HepG2 (cell line): Measurements from ENCODE around the gene CLDN5. TPM values are rescaled to one million over a fixed set of nuclear protein-coding genes. Genes with fewer than 3 reads are reported as not detected.

Experiments used
- ATF7-NPFF ChIP-seq: sonication (generic); formaldehyde crosslinking; IDR thresholded peaks from 2 replicates; pipeline ENCODE4 v1.8.1; 2023; ENCODE audit warnings: mild to moderate bottlenecking, low read depth, missing genetic modification reagents, moderate library complexity
- CBX5 ChIP-seq: sonication (generic); formaldehyde crosslinking; IDR thresholded peaks from 2 replicates; pipeline ENCODE4 v1.4.0; 2020; ENCODE audit warnings: missing genetic modification reagents, borderline replicate concordance
- FOXC1 ChIP-seq: sonication (generic); formaldehyde crosslinking; IDR thresholded peaks from 2 replicates; pipeline ENCODE4 v1.8.0; 2022; ENCODE audit warnings: mild to moderate bottlenecking, missing genetic modification reagents, borderline replicate concordance
- HNF4A ChIP-seq: sonication (generic); formaldehyde crosslinking; IDR thresholded peaks from 2 replicates; pipeline ENCODE4 v1.4.0; 2020; ENCODE audit warnings: missing genetic modification reagents
- HNRNPK ChIP-seq: fragments of 200-400 bp; formaldehyde crosslinking; IDR thresholded peaks from 2 replicates; pipeline ENCODE4 v1.6.1; 2018; ENCODE audit warnings: low read length, low read depth, moderate library complexity, mild to moderate bottlenecking; ENCODE audit not compliant: poor library complexity, severe bottlenecking
- ZFP37 ChIP-seq: sonication (generic); formaldehyde crosslinking; IDR thresholded peaks from 2 replicates; pipeline ENCODE4 v1.4.0; 2020; ENCODE audit warnings: missing genetic modification reagents, borderline replicate concordance
- ZFY ChIP-seq: sonication (generic); formaldehyde crosslinking; IDR thresholded peaks from 2 replicates; pipeline ENCODE4 v1.4.0; 2020; ENCODE audit warnings: missing genetic modification reagents
- ZNF253 ChIP-seq: sonication (generic); formaldehyde crosslinking; IDR thresholded peaks from 2 replicates; pipeline ENCODE4 v1.8.0; 2022; ENCODE audit warnings: mild to moderate bottlenecking, missing genetic modification reagents, borderline replicate concordance
- ZNF331 ChIP-seq: sonication (generic); formaldehyde crosslinking; IDR thresholded peaks from 2 replicates; pipeline ENCODE4 v1.4.0; 2020; ENCODE audit warnings: missing genetic modification reagents
- ZNF367 ChIP-seq: sonication (generic); formaldehyde crosslinking; IDR thresholded peaks from 2 replicates; pipeline ENCODE4 v1.4.0; 2020; ENCODE audit warnings: missing genetic modification reagents, borderline replicate concordance
- ZNF501 ChIP-seq: sonication (generic); formaldehyde crosslinking; IDR thresholded peaks from 2 replicates; pipeline ENCODE4 v1.5.1; 2020; ENCODE audit warnings: mild to moderate bottlenecking, moderate library complexity, missing genetic modification reagents
- ZNF616 ChIP-seq: sonication (generic); formaldehyde crosslinking; IDR thresholded peaks from 2 replicates; pipeline ENCODE4 v1.5.0; 2020; ENCODE audit warnings: low read depth, mild to moderate bottlenecking, missing genetic modification reagents
- ZNF678 ChIP-seq: sonication (generic); formaldehyde crosslinking; IDR thresholded peaks from 2 replicates; pipeline ENCODE4 v1.4.0; 2020; ENCODE audit warnings: mild to moderate bottlenecking, missing genetic modification reagents
- polyA plus RNA-seq, 8 experiments: library from polyadenylated mRNA; depleted of rRNA in 3 of 8; stranded (reverse) in 7 of 8; unstranded in 1 of 8; fragments of >200 nt; fragmentation: Illumina TruSeq in 4 of 8; extraction: Trizol in 4 of 8; gene quantifications; 2 replicates each; pipeline versions ENCODE4 v1.2.1 to v1.2.3, GENCODE V29; 2011 to 2016; ENCODE audit warnings: low read depth in 4 of 8, missing spikeins in 1 of 8, mixed read lengths in 1 of 8; ENCODE audit not compliant: insufficient read depth in 1 of 8
- total RNA-seq, 5 experiments: library from RNA; depleted of rRNA; stranded (reverse); fragments of >200 nt; fragmentation: Illumina TruSeq; extraction: Trizol; gene quantifications; 2 replicates each; pipeline ENCODE4 v1.2.3, GENCODE V29; 2016; ENCODE audit warnings: low read depth in 1 of 5
- TF ChIP-seq, protein P1 (sequence below): sonication (generic); formaldehyde crosslinking; IDR thresholded peaks from 2 replicates; pipeline ENCODE4 v1.4.0; 2020; ENCODE audit warnings: missing genetic modification reagents
- TF ChIP-seq, protein P2 (sequence below): IDR thresholded peaks from 2 replicates; pipeline ENCODE4 v1.6.1; 2012; ENCODE audit warnings: inconsistent platforms
- TF ChIP-seq, protein P3 (sequence below): sonication (generic); formaldehyde crosslinking; IDR thresholded peaks from 2 replicates; pipeline ENCODE4 v1.4.0; 2020; ENCODE audit warnings: missing genetic modification reagents, low read depth, mild to moderate bottlenecking, borderline replicate concordance
- TF ChIP-seq, protein P4 (sequence below): sonication (generic); formaldehyde crosslinking; IDR thresholded peaks from 2 replicates; pipeline ENCODE4 v1.4.0; 2020; ENCODE audit warnings: missing genetic modification reagents
- TF ChIP-seq, protein P5 (sequence below): sonication (generic); formaldehyde crosslinking; IDR thresholded peaks from 2 replicates; pipeline ENCODE4 v1.4.0; 2020; ENCODE audit warnings: mild to moderate bottlenecking, missing genetic modification reagents
- TF ChIP-seq, protein P6 (sequence below), 2 experiments: fragments of 450-650 bp in 1 of 2; sonication (generic) in 1 of 2; formaldehyde crosslinking; IDR thresholded peaks; 2 replicates each; pipeline versions ENCODE4 v1.5.0 to v1.8.0; 2020 to 2022; ENCODE audit warnings: mild to moderate bottlenecking in 1 of 2, missing genetic modification reagents in 1 of 2

CLDN5 gene
- total and polyA plus RNA-seq, 2 of the 13 experiments (the other 11 are each of a cell fraction or from before 2014, with no cell fraction given), result not detected

DNA sequence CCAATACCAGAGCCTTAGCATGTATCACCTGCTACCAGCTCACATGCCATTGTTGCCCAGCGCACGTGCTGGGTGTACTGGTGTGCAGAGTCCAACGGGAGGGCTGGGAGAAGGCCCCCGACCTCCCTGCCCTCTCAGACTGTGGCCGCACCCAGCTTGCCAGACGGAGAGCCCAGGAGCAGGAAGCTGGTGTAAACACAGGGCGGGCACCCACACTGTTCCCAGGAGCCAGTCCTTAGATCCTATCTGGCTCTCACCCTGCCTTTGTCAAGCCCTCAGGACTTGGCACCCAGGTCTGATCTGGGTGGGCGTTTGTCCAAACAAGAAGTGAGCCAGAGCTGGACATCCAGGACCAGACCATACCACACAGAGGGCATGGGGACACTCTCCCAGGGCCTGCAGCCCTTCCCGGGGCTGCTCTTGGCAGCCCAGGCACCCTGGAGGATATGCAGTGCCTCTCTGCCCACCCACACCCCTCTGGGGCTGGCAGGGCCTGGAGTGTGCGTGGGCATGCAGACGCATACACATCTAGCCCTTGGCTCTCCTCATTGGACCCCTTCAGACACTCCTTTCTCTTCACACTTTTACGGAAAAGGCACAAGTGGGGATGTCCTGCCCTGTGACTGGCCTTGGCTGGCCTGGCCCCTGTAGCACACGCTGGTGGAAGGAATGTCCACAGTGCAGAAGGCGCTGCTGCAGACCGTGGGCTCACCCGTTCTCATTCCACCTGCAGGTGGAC lies 19.9 kb upstream of the CLDN5 start (continued):
- TF ChIP-seq, protein P1, sequence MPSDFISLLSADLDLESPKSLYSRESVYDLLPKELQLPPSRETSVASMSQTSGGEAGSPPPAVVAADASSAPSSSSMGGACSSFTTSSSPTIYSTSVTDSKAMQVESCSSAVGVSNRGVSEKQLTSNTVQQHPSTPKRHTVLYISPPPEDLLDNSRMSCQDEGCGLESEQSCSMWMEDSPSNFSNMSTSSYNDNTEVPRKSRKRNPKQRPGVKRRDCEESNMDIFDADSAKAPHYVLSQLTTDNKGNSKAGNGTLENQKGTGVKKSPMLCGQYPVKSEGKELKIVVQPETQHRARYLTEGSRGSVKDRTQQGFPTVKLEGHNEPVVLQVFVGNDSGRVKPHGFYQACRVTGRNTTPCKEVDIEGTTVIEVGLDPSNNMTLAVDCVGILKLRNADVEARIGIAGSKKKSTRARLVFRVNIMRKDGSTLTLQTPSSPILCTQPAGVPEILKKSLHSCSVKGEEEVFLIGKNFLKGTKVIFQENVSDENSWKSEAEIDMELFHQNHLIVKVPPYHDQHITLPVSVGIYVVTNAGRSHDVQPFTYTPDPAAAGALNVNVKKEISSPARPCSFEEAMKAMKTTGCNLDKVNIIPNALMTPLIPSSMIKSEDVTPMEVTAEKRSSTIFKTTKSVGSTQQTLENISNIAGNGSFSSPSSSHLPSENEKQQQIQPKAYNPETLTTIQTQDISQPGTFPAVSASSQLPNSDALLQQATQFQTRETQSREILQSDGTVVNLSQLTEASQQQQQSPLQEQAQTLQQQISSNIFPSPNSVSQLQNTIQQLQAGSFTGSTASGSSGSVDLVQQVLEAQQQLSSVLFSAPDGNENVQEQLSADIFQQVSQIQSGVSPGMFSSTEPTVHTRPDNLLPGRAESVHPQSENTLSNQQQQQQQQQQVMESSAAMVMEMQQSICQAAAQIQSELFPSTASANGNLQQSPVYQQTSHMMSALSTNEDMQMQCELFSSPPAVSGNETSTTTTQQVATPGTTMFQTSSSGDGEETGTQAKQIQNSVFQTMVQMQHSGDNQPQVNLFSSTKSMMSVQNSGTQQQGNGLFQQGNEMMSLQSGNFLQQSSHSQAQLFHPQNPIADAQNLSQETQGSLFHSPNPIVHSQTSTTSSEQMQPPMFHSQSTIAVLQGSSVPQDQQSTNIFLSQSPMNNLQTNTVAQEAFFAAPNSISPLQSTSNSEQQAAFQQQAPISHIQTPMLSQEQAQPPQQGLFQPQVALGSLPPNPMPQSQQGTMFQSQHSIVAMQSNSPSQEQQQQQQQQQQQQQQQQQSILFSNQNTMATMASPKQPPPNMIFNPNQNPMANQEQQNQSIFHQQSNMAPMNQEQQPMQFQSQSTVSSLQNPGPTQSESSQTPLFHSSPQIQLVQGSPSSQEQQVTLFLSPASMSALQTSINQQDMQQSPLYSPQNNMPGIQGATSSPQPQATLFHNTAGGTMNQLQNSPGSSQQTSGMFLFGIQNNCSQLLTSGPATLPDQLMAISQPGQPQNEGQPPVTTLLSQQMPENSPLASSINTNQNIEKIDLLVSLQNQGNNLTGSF (CRISPR knock-in tag), result peak; percentile 66; the same call in 1 of the 2 replicates
- TF ChIP-seq ZNF501 (CRISPR knock-in tag) (no peak), ZNF616 (CRISPR knock-in tag) (0 out of 2 replicates have a peak, but pooled peaks have one; percentile 43), HNF4A (CRISPR knock-in tag) (peak; percentile 89), ATF7-NPFF (CRISPR knock-in tag) (0 out of 2 replicates have a peak, but pooled peaks have one; percentile 39), ZNF678 (CRISPR knock-in tag) (no peak), ZFP37 (CRISPR knock-in tag) (0 out of 2 replicates have a peak, but pooled peaks have one; percentile 49), FOXC1 (CRISPR knock-in tag) (no peak), ZNF253 (CRISPR knock-in tag) (peak; percentile 60; the same call in 1 of the 2 replicates), HNRNPK (no peak), CBX5 (CRISPR knock-in tag) (peak; percentile 55; the same call in 1 of the 2 replicates), ZNF367 (no peak), ZFY (peak; percentile 36; the same call in 1 of the 2 replicates), ZNF331 (CRISPR knock-in tag) (peak; percentile 54)
- TF ChIP-seq, protein P2, sequence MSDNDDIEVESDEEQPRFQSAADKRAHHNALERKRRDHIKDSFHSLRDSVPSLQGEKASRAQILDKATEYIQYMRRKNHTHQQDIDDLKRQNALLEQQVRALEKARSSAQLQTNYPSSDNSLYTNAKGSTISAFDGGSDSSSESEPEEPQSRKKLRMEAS, result peak; percentile 75
- TF ChIP-seq, protein P3, sequence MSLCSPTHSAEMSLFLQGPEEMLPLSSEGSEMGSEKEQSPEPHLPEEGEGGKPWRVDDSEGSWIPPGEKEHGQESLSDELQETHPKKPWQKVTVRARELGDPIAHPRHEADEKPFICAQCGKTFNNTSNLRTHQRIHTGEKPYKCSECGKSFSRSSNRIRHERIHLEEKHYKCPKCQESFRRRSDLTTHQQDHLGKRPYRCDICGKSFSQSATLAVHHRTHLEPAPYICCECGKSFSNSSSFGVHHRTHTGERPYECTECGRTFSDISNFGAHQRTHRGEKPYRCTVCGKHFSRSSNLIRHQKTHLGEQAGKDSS (CRISPR knock-in tag), result no peak
- TF ChIP-seq, protein P4, sequence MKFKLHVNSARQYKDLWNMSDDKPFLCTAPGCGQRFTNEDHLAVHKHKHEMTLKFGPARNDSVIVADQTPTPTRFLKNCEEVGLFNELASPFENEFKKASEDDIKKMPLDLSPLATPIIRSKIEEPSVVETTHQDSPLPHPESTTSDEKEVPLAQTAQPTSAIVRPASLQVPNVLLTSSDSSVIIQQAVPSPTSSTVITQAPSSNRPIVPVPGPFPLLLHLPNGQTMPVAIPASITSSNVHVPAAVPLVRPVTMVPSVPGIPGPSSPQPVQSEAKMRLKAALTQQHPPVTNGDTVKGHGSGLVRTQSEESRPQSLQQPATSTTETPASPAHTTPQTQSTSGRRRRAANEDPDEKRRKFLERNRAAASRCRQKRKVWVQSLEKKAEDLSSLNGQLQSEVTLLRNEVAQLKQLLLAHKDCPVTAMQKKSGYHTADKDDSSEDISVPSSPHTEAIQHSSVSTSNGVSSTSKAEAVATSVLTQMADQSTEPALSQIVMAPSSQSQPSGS, result 0 out of 2 replicates have a peak, but pooled peaks have one; percentile 27
- TF ChIP-seq, protein P5, sequence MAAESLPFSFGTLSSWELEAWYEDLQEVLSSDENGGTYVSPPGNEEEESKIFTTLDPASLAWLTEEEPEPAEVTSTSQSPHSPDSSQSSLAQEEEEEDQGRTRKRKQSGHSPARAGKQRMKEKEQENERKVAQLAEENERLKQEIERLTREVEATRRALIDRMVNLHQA (CRISPR knock-in tag), result no peak
- TF ChIP-seq, protein P6, sequence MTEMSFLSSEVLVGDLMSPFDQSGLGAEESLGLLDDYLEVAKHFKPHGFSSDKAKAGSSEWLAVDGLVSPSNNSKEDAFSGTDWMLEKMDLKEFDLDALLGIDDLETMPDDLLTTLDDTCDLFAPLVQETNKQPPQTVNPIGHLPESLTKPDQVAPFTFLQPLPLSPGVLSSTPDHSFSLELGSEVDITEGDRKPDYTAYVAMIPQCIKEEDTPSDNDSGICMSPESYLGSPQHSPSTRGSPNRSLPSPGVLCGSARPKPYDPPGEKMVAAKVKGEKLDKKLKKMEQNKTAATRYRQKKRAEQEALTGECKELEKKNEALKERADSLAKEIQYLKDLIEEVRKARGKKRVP (CRISPR knock-in tag; IDR thresholded peaks at IDR 0.05), result 0 out of 4 replicates have a peak, but pooled peaks of 1 of the 2 experiments have one; percentile 40
